K562 (cell line): ENCODE data around the gene SNUPN. TPM values are rescaled to one million over a fixed set of nuclear protein-coding genes. Genes with fewer than 3 reads are reported as not detected.
A peak's percentile ranks its signal among the peaks of the same experiment; 100 is the strongest.

ENCODE experiments used
- ATAC-seq: fragments of 200-7000 bp; cut with Tn5 transposase; 3 replicates; pipeline ENCODE4 v1.9.1; 2020; ENCODE audit warnings: moderate library complexity
- BruUV-seq: library from RNA; stranded (reverse); fragments of 400-500 nt; replicated peaks from 2 replicates; lab custom pipeline; 2021; lab: Mats Ljungman, UMichigan
- CTCF ChIA-PET: fragments of 300-600 bp; formaldehyde crosslinking; extraction: SDS; loops from one replicate; lab custom pipeline; 2021; ENCODE audit warnings: low intra/inter-chr PET ratio; lab: Yijun Ruan, JAX
- POLR2A ChIA-PET: fragments of 300-600, 350-650 bp; sonication (Branson Sonifier 250); formaldehyde crosslinking; extraction: SDS; loops from one replicate; lab custom pipeline; 2021; ENCODE audit warnings: antibody characterized with exemption, inconsistent platforms; lab: Yijun Ruan, JAX
- DNase-seq, 4 experiments: peaks; one replicate each; pipeline versions ENCODE4 v3.0.0 to v3.0.0-alpha.2; 2011 to 2018; ENCODE audit warnings: low spot score in 3 of 4, mixed read lengths in 3 of 4; ENCODE audit errors: extremely low read depth in 1 of 4
- FAIRE-seq: peaks from 2 replicates; lab custom pipeline; 2011; peaks lifted over from hg19 to GRCh38; lab: Jason Lieb, UNC
- H2AFZ ChIP-seq: 2 replicates; pipeline ENCODE4 v1.6.0; 2011; ENCODE audit warnings: low read depth, low read length, control low read depth, inconsistent platforms
- H3K27ac ChIP-seq: fragments of 200-600 bp; 3 replicates; pipeline ENCODE4 v1.8.0; 2011; ENCODE audit warnings: low read depth, mild to moderate bottlenecking, control low read depth, inconsistent platforms, low read length, moderate library complexity, mixed read lengths; ENCODE audit errors: extremely low read depth
- H3K27me3 ChIP-seq, 2 experiments: fragments of 300-600 bp in 1 of 2; 2 replicates in 1 of 2; 3 replicates in 1 of 2; pipeline versions ENCODE4 v1.6.0 to v1.8.0; 2011; ENCODE audit warnings: inconsistent platforms in 2 of 2, low read length in 2 of 2, mild to moderate bottlenecking in 1 of 2, mixed read lengths in 1 of 2, moderate library complexity in 1 of 2; ENCODE audit not compliant: control insufficient read depth in 2 of 2, insufficient read depth in 2 of 2
- H3K36me3 ChIP-seq: fragments of 300-600 bp; 3 replicates; pipeline ENCODE4 v1.8.0; 2011; ENCODE audit warnings: mild to moderate bottlenecking, low read length, inconsistent platforms; ENCODE audit not compliant: control insufficient read depth, insufficient read depth
- H3K4me1 ChIP-seq, 2 experiments: fragments of 200-600 bp in 1 of 2; replicated peaks in 1 of 2; 2 replicates in 1 of 2; 3 replicates in 1 of 2; pipeline versions ENCODE4 v1.5.1 to v1.8.0; 2011; ENCODE audit warnings: inconsistent platforms in 2 of 2, low read length in 2 of 2, mild to moderate bottlenecking in 1 of 2, mixed read lengths in 1 of 2, moderate library complexity in 1 of 2; ENCODE audit not compliant: control insufficient read depth in 2 of 2, insufficient read depth in 2 of 2
- H3K4me2 ChIP-seq: 2 replicates; pipeline ENCODE4 v1.6.1; 2011; ENCODE audit warnings: low read length, control low read depth, inconsistent platforms, mixed read lengths; ENCODE audit not compliant: insufficient read depth
- H3K4me3 ChIP-seq: fragments of 200-600 bp; sonication (generic), shearing (Covaris generic); 2 replicates; pipeline ENCODE4 v1.5.1; 2016; ENCODE audit warnings: control low read depth, inconsistent platforms
- H3K79me2 ChIP-seq: fragments of 200-600 bp; 3 replicates; pipeline ENCODE4 v1.8.0; 2011; ENCODE audit warnings: low read length, inconsistent platforms; ENCODE audit not compliant: control insufficient read depth, insufficient read depth
- H3K9ac ChIP-seq, 2 experiments: 2 replicates each; pipeline versions ENCODE4 v1.6.0 to v1.6.1; 2011; ENCODE audit warnings: low read depth in 2 of 2, low read length in 2 of 2, control low read depth in 1 of 2, inconsistent platforms in 1 of 2, mild to moderate bottlenecking in 1 of 2, mixed read lengths in 1 of 2; ENCODE audit not compliant: insufficient read depth in 1 of 2
- H3K9me1 ChIP-seq: one replicate; pipeline ENCODE4 v1.6.0; 2011; ENCODE audit warnings: inconsistent platforms, mild to moderate bottlenecking, low read length, moderate library complexity; ENCODE audit not compliant: control insufficient read depth, insufficient read depth
- H3K9me3 ChIP-seq: replicated peaks from 2 replicates; pipeline ENCODE4 v1.5.1; 2011; ENCODE audit warnings: low read depth, low read length, inconsistent platforms; ENCODE audit not compliant: control insufficient read depth, insufficient read depth
- H4K20me1 ChIP-seq: replicated peaks from 2 replicates; pipeline ENCODE4 v1.6.1; 2011; ENCODE audit warnings: low read length, inconsistent platforms, mixed read lengths; ENCODE audit not compliant: control insufficient read depth, insufficient read depth
- SRF ChIP-seq, 2 experiments: fragments of 250-450, 450-650 bp in 1 of 2; sonication (Bioruptor Pico) in 1 of 2; sonication (generic) in 1 of 2; formaldehyde crosslinking; IDR thresholded peaks; 2 replicates each; pipeline versions ENCODE4 v1.5.0 to v1.5.1; 2020 to 2022; ENCODE audit warnings: mild to moderate bottlenecking in 1 of 2, missing genetic modification reagents in 1 of 2
- WGBS: fragments of 100-300 bp; shearing (Covaris generic); methylation state at CpG from one replicate; pipeline ENCODE4 v1.1.6; 2016; ENCODE audit warnings: low coverage, mixed read lengths; ENCODE audit not compliant: insufficient coverage; ENCODE audit errors: missing lambda C conversion rate; 5-methylcytosine and 5-hydroxymethylcytosine counted together
- in situ Hi-C: fragments of 300-500 bp; cut with MboI; formaldehyde crosslinking; loops from 4 replicates; pipeline ENCODE4 v1.15.0; 2018; ENCODE audit warnings: inconsistent platforms, mixed read lengths
- intact Hi-C: fragments of 100-400 bp; cut with micrococcal nuclease; formaldehyde crosslinking; loops from 2 replicates; pipeline ENCODE4 v1.14.2; 2022
- polyA plus RNA-seq, 8 experiments: library from polyadenylated mRNA; depleted of rRNA in 4 of 8; stranded (reverse) in 5 of 8; unstranded in 3 of 8; fragments of >200 nt; fragmentation: Nextera tagmentation in 2 of 8; fragmentation: Illumina TruSeq in 1 of 8; extraction: Ambion mirVana in 2 of 8; extraction: Trizol in 1 of 8; gene quantifications; 2 replicates each; pipeline versions ENCODE4 v1.2.1 to v1.2.3, GENCODE V29; 2011 to 2014; ENCODE audit warnings: inconsistent platforms in 1 of 8, missing spikeins in 1 of 8
- total RNA-seq, 7 experiments: library from RNA; depleted of rRNA in 6 of 7; stranded (reverse); fragments of >200 nt in 6 of 7; fragmentation: Illumina TruSeq in 2 of 7; extraction: Trizol in 2 of 7; gene quantifications; 2 replicates each; pipeline versions ENCODE4 v1.2.1 to v1.2.3, GENCODE V29; 2011 to 2021; ENCODE audit warnings: low replicate concordance in 1 of 7
- TF ChIP-seq, protein P1 (sequence below): sonication (generic); formaldehyde crosslinking; IDR thresholded peaks from 2 replicates; pipeline ENCODE4 v1.8.0; 2023; ENCODE audit warnings: missing genetic modification reagents, mild to moderate bottlenecking, borderline replicate concordance
- TF ChIP-seq, protein P2 (sequence below): fragments of 450-650 bp; IDR thresholded peaks from 2 replicates; pipeline ENCODE4 v1.6.1; 2018; ENCODE audit not compliant: partially characterized antibody
- TF ChIP-seq, protein P3 (sequence below): IDR thresholded peaks from 3 replicates; pipeline ENCODE4 v1.6.1; 2011; ENCODE audit warnings: borderline replicate concordance, mild to moderate bottlenecking, moderate library complexity; ENCODE audit not compliant: insufficient read length; ENCODE audit errors: extremely low read depth

SNUPN gene
- total and polyA plus RNA-seq, 9 of the 15 experiments (the other 6 are each of a cell fraction or from before 2014, with no cell fraction given): 32.2 to 78.3 (median 40.0) TPM

DNA sequence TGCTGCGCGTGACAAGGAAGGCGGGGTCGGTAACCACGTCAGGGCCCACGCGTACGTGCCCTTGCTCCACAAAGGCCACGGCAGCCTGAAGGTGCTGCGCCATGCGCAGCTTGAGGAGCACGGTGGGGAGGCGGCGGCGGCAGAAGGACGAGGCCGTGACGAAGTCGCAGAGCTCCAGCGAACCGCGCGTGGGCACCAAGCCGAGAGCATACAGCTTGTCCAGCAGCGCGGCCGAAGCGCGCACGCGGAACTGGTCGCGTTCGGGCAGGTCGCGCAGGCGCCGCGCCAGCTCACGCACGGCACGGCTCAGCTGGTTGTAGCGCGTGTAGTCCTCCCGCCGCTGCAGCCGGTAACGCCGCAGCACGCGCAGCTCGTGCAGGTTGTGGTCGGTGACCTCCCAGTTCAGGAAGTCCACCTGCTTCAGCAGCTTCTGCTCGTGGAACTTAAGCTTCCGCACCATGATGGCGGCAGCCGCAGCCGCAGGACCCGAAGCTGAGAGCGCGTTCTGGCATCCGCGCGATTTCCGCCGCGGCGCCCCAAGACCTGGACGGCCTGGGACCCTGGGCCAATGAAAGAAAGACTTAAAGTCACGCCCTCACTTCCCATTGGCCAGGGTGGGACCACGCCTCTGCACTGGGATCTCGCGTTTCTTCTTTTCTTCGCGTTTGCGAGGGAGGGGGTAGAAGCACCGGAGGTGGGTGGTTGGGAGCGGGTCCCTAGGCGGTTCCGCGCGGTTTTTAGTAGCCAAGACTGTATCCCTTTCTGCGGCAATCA is 14.4 kb upstream of the SNUPN start, which contains the start of gene IMP3 (continued):
- TF ChIP-seq, protein P1, sequence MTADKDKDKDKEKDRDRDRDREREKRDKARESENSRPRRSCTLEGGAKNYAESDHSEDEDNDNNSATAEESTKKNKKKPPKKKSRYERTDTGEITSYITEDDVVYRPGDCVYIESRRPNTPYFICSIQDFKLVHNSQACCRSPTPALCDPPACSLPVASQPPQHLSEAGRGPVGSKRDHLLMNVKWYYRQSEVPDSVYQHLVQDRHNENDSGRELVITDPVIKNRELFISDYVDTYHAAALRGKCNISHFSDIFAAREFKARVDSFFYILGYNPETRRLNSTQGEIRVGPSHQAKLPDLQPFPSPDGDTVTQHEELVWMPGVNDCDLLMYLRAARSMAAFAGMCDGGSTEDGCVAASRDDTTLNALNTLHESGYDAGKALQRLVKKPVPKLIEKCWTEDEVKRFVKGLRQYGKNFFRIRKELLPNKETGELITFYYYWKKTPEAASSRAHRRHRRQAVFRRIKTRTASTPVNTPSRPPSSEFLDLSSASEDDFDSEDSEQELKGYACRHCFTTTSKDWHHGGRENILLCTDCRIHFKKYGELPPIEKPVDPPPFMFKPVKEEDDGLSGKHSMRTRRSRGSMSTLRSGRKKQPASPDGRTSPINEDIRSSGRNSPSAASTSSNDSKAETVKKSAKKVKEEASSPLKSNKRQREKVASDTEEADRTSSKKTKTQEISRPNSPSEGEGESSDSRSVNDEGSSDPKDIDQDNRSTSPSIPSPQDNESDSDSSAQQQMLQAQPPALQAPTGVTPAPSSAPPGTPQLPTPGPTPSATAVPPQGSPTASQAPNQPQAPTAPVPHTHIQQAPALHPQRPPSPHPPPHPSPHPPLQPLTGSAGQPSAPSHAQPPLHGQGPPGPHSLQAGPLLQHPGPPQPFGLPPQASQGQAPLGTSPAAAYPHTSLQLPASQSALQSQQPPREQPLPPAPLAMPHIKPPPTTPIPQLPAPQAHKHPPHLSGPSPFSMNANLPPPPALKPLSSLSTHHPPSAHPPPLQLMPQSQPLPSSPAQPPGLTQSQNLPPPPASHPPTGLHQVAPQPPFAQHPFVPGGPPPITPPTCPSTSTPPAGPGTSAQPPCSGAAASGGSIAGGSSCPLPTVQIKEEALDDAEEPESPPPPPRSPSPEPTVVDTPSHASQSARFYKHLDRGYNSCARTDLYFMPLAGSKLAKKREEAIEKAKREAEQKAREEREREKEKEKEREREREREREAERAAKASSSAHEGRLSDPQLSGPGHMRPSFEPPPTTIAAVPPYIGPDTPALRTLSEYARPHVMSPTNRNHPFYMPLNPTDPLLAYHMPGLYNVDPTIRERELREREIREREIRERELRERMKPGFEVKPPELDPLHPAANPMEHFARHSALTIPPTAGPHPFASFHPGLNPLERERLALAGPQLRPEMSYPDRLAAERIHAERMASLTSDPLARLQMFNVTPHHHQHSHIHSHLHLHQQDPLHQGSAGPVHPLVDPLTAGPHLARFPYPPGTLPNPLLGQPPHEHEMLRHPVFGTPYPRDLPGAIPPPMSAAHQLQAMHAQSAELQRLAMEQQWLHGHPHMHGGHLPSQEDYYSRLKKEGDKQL: 0 out of 2 replicates have a peak, but pooled peaks have one; percentile 64

DNA sequence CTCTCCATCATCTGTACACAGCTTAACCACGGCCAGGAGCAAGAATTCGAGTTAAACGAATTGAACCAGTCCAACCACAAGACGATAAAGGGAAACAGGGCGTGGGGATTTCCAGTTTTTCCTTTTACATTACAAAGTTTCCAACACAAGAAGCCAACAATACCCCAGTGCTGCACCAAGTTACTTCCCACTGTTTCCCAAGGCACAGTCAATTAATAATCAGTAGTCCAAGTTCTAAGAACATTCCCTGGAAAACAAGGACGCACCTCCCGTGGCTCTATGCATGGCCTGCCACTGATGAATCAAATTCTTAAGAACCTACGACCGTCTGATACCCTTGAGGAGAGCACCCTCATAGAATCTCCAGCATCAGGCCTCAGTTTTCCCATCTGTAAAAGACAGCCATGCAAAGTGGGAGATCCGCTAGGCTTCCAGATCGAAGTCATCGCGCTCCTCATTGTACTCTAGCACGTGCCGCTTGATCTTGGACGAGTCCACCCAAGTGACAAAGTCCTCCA is 13.7 kb upstream of the SNUPN start:
- TSS peak; percentile 63 for BruUV-seq
- H3K9me3 ChIP-seq: no peaks in the 10 kb centered on the region
- no peaks in the 10 kb centered on the region for H3K9me1 ChIP-seq
- intact Hi-C loops: no loop called here
- FAIRE-seq: no peak
- in situ Hi-C loops: no loop called here
- peak overlapping the region; percentile 88 for H2AFZ ChIP-seq
- H3K4me1 ChIP-seq: peaks cover 20 to 40% of the 10 kb centered on the region in 2 experiments
- peaks cover 48% of the 10 kb centered on the region for H3K79me2 ChIP-seq
- H3K4me2 ChIP-seq: peak overlapping the region; percentile 95
- peak overlapping the region; percentile 86 for H3K27ac ChIP-seq
- peaks cover 15% of the 10 kb centered on the region for H3K36me3 ChIP-seq
- POLR2A ChIA-PET: interaction anchor here (0.6 to 4.9 kb wide), 14 partner anchors 8 to 598 kb away, joined by 3 to 60 read pairs (median 4); partner anchors contain the start of genes MAN2C1, PTPN9 and SNUPN
- no peaks in the 10 kb centered on the region; a peak in 1 of 5 replicates for H3K27me3 ChIP-seq
- H3K9ac ChIP-seq: peak overlapping the region; percentile 80 to 100
- CTCF ChIA-PET: interaction anchor here (0.7 to 2.1 kb wide), 2 partner anchors 130 to 271 kb away, joined by 3 to 9 read pairs; partner anchors contain the start of gene MAN2C1
- WGBS: under 1% methylated on average over 16 of the region's 16 CpGs
- peak overlapping the region; percentile 93 for H3K4me3 ChIP-seq
- peaks cover 9% of the 10 kb centered on the region; the same call in 1 of the 2 replicates for H4K20me1 ChIP-seq
- no peak for ATAC-seq
- DNase-seq: no peak
- TF ChIP-seq, protein P2, sequence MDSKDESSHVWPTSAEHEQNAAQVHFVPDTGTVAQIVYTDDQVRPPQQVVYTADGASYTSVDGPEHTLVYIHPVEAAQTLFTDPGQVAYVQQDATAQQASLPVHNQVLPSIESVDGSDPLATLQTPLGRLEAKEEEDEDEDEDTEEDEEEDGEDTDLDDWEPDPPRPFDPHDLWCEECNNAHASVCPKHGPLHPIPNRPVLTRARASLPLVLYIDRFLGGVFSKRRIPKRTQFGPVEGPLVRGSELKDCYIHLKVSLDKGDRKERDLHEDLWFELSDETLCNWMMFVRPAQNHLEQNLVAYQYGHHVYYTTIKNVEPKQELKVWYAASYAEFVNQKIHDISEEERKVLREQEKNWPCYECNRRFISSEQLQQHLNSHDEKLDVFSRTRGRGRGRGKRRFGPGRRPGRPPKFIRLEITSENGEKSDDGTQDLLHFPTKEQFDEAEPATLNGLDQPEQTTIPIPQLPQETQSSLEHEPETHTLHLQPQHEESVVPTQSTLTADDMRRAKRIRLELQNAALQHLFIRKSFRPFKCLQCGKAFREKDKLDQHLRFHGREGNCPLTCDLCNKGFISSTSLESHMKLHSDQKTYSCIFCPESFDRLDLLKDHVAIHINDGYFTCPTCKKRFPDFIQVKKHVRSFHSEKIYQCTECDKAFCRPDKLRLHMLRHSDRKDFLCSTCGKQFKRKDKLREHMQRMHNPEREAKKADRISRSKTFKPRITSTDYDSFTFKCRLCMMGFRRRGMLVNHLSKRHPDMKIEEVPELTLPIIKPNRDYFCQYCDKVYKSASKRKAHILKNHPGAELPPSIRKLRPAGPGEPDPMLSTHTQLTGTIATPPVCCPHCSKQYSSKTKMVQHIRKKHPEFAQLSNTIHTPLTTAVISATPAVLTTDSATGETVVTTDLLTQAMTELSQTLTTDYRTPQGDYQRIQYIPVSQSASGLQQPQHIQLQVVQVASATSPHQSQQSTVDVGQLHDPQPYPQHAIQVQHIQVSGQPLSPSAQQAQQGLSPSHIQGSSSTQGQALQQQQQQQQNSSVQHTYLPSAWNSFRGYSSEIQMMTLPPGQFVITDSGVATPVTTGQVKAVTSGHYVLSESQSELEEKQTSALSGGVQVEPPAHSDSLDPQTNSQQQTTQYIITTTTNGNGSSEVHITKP: peak; percentile 45
- TF ChIP-seq, protein P3, sequence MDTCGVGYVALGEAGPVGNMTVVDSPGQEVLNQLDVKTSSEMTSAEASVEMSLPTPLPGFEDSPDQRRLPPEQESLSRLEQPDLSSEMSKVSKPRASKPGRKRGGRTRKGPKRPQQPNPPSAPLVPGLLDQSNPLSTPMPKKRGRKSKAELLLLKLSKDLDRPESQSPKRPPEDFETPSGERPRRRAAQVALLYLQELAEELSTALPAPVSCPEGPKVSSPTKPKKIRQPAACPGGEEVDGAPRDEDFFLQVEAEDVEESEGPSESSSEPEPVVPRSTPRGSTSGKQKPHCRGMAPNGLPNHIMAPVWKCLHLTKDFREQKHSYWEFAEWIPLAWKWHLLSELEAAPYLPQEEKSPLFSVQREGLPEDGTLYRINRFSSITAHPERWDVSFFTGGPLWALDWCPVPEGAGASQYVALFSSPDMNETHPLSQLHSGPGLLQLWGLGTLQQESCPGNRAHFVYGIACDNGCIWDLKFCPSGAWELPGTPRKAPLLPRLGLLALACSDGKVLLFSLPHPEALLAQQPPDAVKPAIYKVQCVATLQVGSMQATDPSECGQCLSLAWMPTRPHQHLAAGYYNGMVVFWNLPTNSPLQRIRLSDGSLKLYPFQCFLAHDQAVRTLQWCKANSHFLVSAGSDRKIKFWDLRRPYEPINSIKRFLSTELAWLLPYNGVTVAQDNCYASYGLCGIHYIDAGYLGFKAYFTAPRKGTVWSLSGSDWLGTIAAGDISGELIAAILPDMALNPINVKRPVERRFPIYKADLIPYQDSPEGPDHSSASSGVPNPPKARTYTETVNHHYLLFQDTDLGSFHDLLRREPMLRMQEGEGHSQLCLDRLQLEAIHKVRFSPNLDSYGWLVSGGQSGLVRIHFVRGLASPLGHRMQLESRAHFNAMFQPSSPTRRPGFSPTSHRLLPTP: no peak
- TF ChIP-seq SRF (CRISPR knock-in tag; IDR thresholded peaks at IDR 0.05): no peak
